PC-9 (cell line): ENCODE results near the gene PCNX1. TPM values are rescaled to one million over a fixed set of nuclear protein-coding genes. Genes with fewer than 3 reads are reported as not detected.
"Not testable (repeated sequence)": the region's sequence is repeated elsewhere in the genome, so short reads cannot be mapped to it uniquely, and the experiment has no call there.

ENCODE experiments used
- BruUV-seq: library from RNA; stranded (reverse); fragments of 400-500 nt; replicated peaks from 2 replicates; lab custom pipeline; 2021; lab: Mats Ljungman, UMichigan
- CTCF ChIA-PET: fragments of 300-600 bp; sonication (Branson Sonifier 250); formaldehyde crosslinking; loops from one replicate; lab custom pipeline; 2022; ENCODE audit warnings: antibody characterized with exemption; lab: Charles Lee
- POLR2A ChIA-PET: fragments of 300-600 bp; sonication (Branson Sonifier 250); formaldehyde crosslinking; loops from one replicate; lab custom pipeline; 2022; ENCODE audit warnings: antibody characterized with exemption; ENCODE audit not compliant: unreplicated experiment; lab: Charles Lee
- DNase-seq, 2 experiments: peaks; one replicate each; pipeline versions ENCODE4 v3.0.0 to v3.0.0-alpha.2; 2015 to 2022; ENCODE audit warnings: mixed read lengths in 1 of 2
- H2AFZ ChIP-seq: fragments of 200-600 bp; sonication (generic); 2 replicates; pipeline ENCODE4 v1.8.1; 2017; ENCODE audit warnings: antibody characterized with exemption
- H3F3A ChIP-seq: fragments of 200-600 bp; sonication (generic); 2 replicates; pipeline ENCODE4 v1.8.1; 2017; ENCODE audit warnings: antibody characterized with exemption, mild to moderate bottlenecking, low read depth; ENCODE audit not compliant: insufficient read depth
- H3K27ac ChIP-seq: fragments of 200-600 bp; sonication (generic); 2 replicates; pipeline ENCODE4 v1.6.1; 2016; ENCODE audit warnings: mixed run types
- H3K27me3 ChIP-seq: fragments of 200-600 bp; sonication (generic); 2 replicates; pipeline ENCODE4 v1.6.1; 2016; ENCODE audit warnings: low read depth, mixed run types; ENCODE audit not compliant: insufficient read depth
- H3K36me3 ChIP-seq: fragments of 200-600 bp; sonication (generic); 2 replicates; pipeline ENCODE4 v1.6.1; 2016; ENCODE audit warnings: low read depth, mixed run types
- H3K4me1 ChIP-seq: fragments of 200-600 bp; sonication (generic); replicated peaks from 2 replicates; pipeline ENCODE4 v1.6.1; 2016; ENCODE audit warnings: mixed run types; ENCODE audit not compliant: insufficient read depth
- H3K4me2 ChIP-seq: fragments of 200-600 bp; sonication (generic); 2 replicates; pipeline ENCODE4 v1.6.1; 2017; ENCODE audit warnings: mixed run types
- H3K4me3 ChIP-seq: fragments of 200-600 bp; sonication (generic); 2 replicates; pipeline ENCODE4 v1.6.1; 2016; ENCODE audit warnings: mixed run types
- H3K79me2 ChIP-seq: fragments of 200-600 bp; sonication (generic); 2 replicates; pipeline ENCODE4 v1.6.1; 2017; ENCODE audit warnings: low read depth, mixed run types
- H3K9me2 ChIP-seq: fragments of 200-600 bp; sonication (generic); 2 replicates; pipeline ENCODE4 v1.8.1; 2017; ENCODE audit warnings: mild to moderate bottlenecking; ENCODE audit not compliant: insufficient read depth
- H3K9me3 ChIP-seq: fragments of 200-600 bp; sonication (generic); 2 replicates; pipeline ENCODE4 v1.8.1; 2016; ENCODE audit warnings: low read depth; ENCODE audit not compliant: insufficient read depth
- H4K20me1 ChIP-seq: fragments of 200-600 bp; sonication (generic); 2 replicates; pipeline ENCODE4 v1.8.1; 2017; ENCODE audit not compliant: insufficient read depth
- EZH2 ChIP-seq: fragments of 200-600 bp; sonication (generic); IDR thresholded peaks from 2 replicates; pipeline ENCODE4 v1.8.0; 2017; ENCODE audit warnings: antibody characterized with exemption, low read depth
- intact Hi-C: fragments of 100-400 bp; cut with micrococcal nuclease; formaldehyde crosslinking; loops from one replicate; pipeline ENCODE4 v1.10.0; 2022; ENCODE audit not compliant: unreplicated experiment
- total RNA-seq: library from RNA; stranded (reverse); gene quantifications from 2 replicates; pipeline ENCODE4 v1.2.3, GENCODE V29; 2021
- TF ChIP-seq, protein P1 (sequence below): fragments of 200-600 bp; sonication (generic); conservative IDR thresholded peaks from 2 replicates; pipeline ENCODE4 v1.6.1; 2017; ENCODE audit warnings: mixed run types, antibody characterized with exemption, mild to moderate bottlenecking, moderate library complexity

The PCNX1 gene
- total RNA-seq, 1 experiment from 2014 or later, result 37.6 TPM

DNA sequence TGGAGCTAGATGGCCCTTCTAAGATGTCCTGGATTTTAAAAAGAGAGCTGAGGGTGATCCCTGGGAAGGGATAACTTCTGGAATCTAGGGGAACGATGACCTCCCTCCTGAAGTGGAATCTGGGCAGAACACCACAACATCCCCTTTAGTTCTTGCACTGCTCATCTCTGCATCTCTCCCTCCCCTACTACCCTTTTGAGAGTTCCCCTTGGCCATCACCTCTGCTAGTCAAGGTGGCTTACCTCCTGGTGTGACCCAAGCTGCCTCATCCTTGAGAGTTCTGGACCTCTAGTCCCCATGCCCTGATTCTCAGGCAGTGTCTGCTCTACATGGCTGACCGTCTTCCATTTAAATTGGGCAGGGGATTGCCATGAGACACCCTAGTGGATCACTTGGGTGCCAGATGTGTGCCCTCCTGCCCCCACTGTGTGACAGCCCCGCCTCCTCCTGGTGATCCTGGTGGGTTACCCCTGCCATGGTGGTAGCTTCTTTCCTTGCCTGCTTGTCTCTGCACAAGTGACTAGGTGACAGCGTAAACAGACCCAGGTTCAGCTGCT is 216.4 kb downstream of the PCNX1 start:
- ChIA-PET CTCF (no interaction called here), POLR2A (no interaction called here)
- no TSS peak for BruUV-seq
- Histone ChIP-seq H3F3A (peaks cover 10% of the 10 kb centered on the region), H4K20me1 (no peaks in the 10 kb centered on the region), H3K36me3 (no peaks in the 10 kb centered on the region), H3K27me3 (no peaks in the 10 kb centered on the region), H2AFZ (no peak overlapping the region), H3K9me3 (no peaks in the 10 kb centered on the region), H3K4me3 (no peak overlapping the region), H3K4me2 (no peak overlapping the region), H3K79me2 (no peaks in the 10 kb centered on the region), H3K4me1 (peaks cover 14% of the 10 kb centered on the region), H3K9me2 (no peaks in the 10 kb centered on the region), H3K27ac (no peak overlapping the region)
- DNase-seq, result no peak
- TF ChIP-seq EZH2, result no peak
- TF ChIP-seq, protein P1, sequence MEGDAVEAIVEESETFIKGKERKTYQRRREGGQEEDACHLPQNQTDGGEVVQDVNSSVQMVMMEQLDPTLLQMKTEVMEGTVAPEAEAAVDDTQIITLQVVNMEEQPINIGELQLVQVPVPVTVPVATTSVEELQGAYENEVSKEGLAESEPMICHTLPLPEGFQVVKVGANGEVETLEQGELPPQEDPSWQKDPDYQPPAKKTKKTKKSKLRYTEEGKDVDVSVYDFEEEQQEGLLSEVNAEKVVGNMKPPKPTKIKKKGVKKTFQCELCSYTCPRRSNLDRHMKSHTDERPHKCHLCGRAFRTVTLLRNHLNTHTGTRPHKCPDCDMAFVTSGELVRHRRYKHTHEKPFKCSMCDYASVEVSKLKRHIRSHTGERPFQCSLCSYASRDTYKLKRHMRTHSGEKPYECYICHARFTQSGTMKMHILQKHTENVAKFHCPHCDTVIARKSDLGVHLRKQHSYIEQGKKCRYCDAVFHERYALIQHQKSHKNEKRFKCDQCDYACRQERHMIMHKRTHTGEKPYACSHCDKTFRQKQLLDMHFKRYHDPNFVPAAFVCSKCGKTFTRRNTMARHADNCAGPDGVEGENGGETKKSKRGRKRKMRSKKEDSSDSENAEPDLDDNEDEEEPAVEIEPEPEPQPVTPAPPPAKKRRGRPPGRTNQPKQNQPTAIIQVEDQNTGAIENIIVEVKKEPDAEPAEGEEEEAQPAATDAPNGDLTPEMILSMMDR, result no peak
- intact Hi-C loops, result no loop called here

DNA sequence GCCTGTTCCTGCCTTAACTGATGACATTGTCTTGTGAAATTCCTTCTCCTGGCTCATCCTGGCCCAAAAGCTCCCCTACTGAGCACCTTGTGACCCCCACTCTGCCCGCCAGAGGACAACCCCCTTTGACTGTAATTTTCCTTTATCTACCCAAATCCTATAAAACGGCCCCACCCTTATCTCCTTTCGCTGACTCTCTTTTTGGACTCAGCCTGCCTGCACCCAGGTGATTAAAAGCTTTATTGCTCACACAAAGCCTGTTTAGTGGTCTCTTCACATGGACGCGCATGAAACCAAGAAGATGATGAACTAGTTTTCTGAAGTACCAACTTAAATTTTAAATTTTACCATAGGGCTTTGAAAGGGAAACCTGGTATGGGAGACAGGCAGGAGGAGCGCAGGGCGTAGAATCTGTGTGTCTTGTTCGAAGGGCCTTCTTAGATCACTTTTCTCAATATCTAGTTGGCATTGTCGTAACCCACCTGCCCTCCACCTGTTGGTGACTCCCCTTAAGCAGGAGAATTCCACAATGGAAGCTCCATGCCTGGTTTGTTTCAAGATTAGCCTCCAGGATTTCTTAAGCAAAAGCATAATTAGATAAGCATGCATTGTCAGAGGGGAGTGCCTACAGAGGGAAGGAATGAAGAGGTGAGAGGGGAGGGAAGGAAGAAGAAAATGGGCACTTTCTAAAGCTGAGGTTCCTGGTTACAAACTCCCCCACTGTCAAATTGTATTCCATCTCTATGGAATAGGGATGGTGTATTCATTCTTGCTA is 222.6 kb downstream of the PCNX1 start:
- H3F3A ChIP-seq, result peaks cover 16% of the 10 kb centered on the region; the same call in 1 of the 2 replicates
- H3K9me3 ChIP-seq, intact Hi-C loops, H3K36me3 ChIP-seq, H3K79me2 ChIP-seq, H3K4me3 ChIP-seq, H4K20me1 ChIP-seq, H3K27me3 ChIP-seq, DNase-seq, H3K9me2 ChIP-seq: not testable (repeated sequence)
- ChIA-PET CTCF (interaction anchor here (0.6 kb wide), 1 partner anchor 15 kb away, joined by 17 read pairs; no protein-coding TSS in a partner anchor), POLR2A (interaction anchor here (0.7 kb wide), 1 partner anchor 433 kb away, joined by 5 read pairs; no protein-coding TSS in a partner anchor)
- peak overlapping the region; percentile 74 for H3K27ac ChIP-seq
- peak overlapping the region; percentile 45; the same call in 1 of the 2 replicates for H2AFZ ChIP-seq
- TSS peak; percentile 88 for BruUV-seq
- peak overlapping the region; percentile 71 for H3K4me2 ChIP-seq
- H3K4me1 ChIP-seq, result peaks cover 20% of the 10 kb centered on the region

DNA sequence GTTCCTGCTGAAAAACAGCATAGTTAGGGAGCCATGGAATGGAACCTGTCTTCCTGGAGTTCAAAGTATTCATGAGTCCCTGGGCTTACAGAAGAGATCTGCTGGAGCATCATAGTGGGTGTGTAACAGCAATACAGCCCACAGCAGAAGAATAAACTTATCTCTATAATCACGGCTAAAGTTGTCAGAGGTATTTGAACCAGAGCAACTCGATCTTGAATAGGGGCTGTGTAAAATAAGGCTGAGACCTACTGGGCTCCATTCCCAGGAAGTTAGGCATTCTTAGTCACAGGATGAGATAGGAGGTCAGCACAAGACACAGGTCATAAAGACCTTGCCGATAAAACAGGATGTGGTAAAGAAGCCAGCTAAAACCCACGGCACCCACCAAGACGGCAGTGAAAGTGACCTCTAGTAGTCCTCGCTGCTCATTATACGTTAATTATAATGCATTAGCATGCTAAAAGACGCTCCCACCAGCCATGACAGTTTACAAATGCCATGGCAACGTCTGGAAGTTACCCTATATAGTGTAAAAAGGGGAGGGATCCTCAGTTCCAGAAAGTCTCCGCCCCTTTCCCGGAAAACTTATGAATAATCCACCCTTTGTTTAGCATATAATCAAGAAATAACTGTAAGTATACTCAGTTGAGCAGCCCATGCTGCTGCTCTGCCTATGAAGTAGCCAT is 223.4 kb downstream of the PCNX1 start:
- Histone ChIP-seq H3K9me3 (no peaks in the 10 kb centered on the region; the same call in 1 of the 2 replicates), H3K4me1 (peaks cover 20% of the 10 kb centered on the region), H3K4me3 (peak overlapping the region; percentile 23; the same call in 1 of the 2 replicates), H3F3A (peaks cover 16% of the 10 kb centered on the region; the same call in 1 of the 2 replicates), H3K27ac (peak overlapping the region; percentile 74), H3K36me3 (no peaks in the 10 kb centered on the region), H3K9me2 (no peaks in the 10 kb centered on the region), H4K20me1 (no peaks in the 10 kb centered on the region), H3K4me2 (peak overlapping the region; percentile 71), H3K27me3 (no peaks in the 10 kb centered on the region), H3K79me2 (no peaks in the 10 kb centered on the region), H2AFZ (peak overlapping the region; percentile 45; the same call in 1 of the 2 replicates)
- CTCF ChIA-PET, result interaction anchor here (0.6 kb wide), 1 partner anchor 16 kb away, joined by 17 read pairs; no protein-coding TSS in a partner anchor
- peak; percentile 55 to 83 for DNase-seq
- intact Hi-C loops, result no loop called here
- POLR2A ChIA-PET, result no interaction called here
- BruUV-seq, result no TSS peak
- TF ChIP-seq, protein P1, result no peak
- no peak for TF ChIP-seq EZH2
